Activated CD8-positive, alpha-beta memory T cell treated with anti-CD3 and anti-CD28 coated beads, Interleukin-2, amount 50 U/mL, for 48 hours (primary cell): ENCODE measurements around the gene B4GALT6.

ENCODE experiments used
- DNase-seq: peaks from one replicate; pipeline ENCODE4 v3.0.0-alpha.2; 2020

B4GALT6 gene

GRCh38 chr18:31590570-31590969, 93.8 kb downstream of the B4GALT6 start:
- no peak for DNase-seq

DNA sequence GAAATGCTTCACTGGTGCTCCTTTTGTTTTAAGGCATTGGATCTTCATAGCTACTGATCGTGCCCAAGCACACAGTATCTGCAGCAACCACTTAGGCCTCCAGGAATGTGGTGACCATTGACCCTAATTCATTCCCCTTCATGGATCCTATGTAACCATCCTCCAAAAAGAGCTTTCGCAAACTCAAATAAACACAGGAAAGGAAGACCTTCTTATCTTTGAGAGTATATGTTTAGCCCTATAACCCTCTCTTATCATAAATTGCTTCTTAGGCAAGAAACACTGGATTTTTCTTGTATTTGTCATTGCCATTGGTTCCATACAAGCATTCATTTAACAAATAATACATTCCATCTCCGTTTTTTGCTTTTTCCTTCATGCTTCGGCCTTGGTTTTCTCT, 96.9 kb downstream of the B4GALT6 start:
- no peak for DNase-seq

GRCh38 chr18:31586616-31587015, 97.8 kb downstream of the B4GALT6 start:
- DNase-seq = no peak

DNA sequence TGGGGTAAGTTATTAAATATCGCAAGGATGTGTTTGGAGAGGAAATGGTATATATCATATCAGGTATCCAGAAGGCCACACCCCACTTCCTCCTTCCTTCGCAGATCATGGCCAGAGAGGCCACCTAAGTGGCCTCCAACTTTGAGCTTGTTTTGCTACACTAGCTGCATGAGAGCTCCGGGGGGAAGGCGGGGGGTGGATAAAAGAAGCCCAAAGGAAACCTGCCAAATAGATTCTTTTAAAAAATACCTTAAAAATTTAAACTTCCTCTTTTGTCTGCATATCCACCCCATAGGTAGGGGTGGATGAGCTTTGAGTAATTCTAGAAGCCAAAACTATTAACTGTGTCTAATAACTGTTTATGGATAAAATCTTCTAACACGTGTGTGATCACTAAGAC, 98.4 kb downstream of the B4GALT6 start:
- DNase-seq = no peak

- DNase-seq = no peak
Observed at GRCh38 chr18:31583185-31583854, 101.1 kb downstream of the B4GALT6 start.

DNA sequence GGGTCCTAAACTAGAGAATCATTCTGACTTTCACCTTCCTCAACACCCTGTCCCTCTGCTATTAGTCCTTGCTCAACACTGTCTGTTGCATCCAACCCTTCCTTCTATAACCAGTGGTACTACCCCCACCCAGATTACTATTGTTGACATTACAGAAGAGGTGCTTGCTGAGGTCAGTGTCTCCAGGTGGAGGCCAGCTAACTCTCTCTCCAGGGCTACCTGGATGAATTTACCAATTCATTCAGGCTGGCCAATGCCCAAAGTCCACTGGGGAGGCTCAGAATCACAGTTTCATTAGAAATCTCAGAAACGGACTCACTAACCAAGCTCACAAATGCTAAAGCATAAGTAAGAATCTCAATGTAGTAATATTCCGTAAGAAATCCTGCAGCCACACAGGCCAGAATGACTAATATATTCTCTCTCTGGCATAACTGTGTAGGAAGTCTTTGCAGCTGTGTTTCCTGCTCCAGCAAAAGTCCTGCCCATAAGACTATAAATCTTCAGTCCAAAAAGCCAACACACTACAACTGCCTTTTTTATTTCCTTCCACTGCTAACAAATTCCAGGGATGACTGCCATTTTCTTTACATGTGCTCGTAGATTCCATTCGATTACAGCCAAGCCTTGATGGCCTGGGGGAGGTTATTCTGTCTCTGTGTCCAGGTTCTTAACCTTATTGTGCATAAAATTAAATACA, 102.7 kb downstream of the B4GALT6 start:
- no peak for DNase-seq

DNA sequence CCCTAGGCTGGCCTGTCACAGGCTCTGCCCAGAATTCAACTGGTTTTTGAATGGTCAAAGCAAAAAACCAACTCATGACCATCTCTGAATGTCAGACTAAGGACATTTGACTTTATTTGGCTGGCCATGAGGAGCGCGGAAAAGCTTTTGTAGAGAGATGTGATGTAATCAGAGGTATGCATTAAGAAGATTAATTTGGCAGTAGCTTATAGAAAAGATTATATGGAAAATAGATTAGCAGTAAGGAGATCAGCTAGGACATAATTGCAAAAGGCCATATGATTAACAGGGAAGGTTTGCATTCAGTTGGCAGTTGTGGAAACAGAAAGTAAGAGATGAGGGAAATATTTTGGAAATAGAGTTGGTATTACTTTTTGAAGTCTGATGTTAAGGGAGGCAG, 105.0 kb downstream of the B4GALT6 start:
- DNase-seq = no peak

DNA sequence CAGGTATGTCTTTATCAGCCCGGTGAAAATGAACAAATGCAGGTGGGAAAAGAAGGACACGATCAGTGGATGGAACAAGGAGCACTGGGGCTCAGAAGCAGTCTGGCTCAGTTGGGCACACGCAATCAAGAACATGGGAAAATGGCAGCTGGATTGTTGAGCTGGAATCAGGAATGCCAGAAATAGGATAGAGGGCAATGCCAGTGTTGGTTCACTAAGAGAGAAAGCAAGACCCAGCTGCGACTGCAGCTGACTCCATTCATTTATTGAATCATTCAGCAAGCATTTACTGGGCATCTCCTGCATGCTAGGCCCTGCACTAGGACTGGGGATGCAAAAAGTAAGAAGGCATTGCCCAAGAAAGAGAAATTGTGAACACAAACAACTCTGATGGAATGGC, 106.3 kb downstream of the B4GALT6 start:
- DNase-seq = no peak

DNA sequence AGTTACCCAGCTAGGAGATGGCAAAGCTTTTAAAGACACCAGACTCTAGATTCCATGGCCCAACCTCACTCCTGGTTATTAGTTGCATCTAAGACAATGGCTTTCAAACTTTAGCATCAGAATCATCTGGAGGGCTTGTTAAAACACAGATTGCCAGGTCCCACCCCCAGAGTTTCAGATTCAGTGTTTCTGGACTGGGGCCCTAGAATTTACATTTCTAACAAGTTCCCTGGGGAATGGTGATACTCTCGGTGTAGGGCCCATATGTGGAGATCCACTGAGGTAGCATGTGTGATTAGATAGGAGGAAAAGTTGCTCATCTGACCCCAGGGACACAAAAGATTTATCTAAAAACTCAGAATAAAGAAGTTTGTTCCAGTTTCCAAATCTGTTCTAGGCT, 107.2 kb downstream of the B4GALT6 start:
- DNase-seq = no peak

DNA sequence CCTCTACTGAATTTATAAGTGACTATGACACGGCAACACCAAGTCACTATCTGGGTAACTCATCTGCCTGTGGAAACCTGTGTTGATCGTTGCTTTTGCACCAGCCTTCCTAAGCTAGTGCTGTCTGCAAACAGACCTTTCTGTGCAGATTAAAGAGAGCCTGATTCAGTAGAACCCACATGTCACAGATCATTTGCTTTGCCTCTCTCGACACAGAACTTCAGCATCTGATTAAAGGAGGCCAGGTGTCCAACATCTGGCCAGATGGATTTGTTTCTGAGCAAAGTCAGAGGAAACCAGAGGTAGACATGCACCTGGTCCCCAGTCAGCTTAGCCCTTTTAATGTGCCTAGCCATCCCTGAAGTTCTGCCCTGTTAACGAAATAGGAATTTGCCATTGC, 107.7 kb downstream of the B4GALT6 start:
- DNase-seq = no peak

DNA sequence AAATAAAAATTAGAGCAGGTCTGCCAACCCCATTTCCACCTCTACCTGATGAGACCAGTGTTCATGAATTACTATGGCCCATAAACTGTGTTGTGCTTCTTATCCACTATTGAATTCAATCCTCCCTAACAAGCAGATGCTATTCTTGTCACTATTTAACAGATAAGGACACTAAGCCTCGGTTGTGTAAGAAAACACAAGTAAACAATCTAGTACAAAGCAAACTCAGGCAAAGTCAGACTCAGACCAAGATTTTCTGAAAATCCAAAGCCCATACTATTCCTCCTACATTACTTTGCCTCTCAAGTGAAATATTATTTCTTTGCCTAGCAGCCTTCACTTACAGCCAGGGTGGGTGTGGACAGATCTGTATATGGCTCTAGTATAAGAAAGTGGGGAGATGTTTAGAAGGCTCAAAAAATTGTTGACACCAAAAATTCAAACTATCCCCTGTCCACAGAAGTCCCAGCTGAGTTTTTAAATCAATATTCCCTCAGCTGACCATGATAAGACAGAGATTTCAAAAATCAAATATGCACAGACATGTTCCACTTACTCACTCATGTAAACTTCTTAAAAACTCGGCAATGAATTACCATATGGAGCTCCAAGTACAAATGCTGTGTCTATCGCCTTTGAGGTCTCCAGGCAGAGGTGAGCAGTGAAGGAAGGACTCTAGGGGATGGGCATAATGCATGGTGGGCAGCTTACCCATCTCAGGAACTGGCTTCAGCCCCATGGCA, 108.7 kb downstream of the B4GALT6 start:
- no peak for DNase-seq

GRCh38 chr18:31574359-31574758, 110.0 kb downstream of the B4GALT6 start:
- no peak for DNase-seq
